ENCODE data around the gene PLTP.
"Not testable (repeated sequence)": the region's sequence is repeated elsewhere in the genome, so short reads cannot be mapped to it uniquely, and the experiment has no call there.

The PLTP gene

GRCh38 chr20:45901332-45901731, 10.6 kb downstream of the PLTP start:
- FAIRE-seq; DNase-seq (ENCODE audit: insufficient read length, low spot score): not testable (repeated sequence)

- FAIRE-seq = no peak
- DNase-seq (ENCODE audit: insufficient read length, low spot score) = no peak
Measured at GRCh38 chr20:45899046-45899835, 12.7 kb downstream of the PLTP start.

DNA sequence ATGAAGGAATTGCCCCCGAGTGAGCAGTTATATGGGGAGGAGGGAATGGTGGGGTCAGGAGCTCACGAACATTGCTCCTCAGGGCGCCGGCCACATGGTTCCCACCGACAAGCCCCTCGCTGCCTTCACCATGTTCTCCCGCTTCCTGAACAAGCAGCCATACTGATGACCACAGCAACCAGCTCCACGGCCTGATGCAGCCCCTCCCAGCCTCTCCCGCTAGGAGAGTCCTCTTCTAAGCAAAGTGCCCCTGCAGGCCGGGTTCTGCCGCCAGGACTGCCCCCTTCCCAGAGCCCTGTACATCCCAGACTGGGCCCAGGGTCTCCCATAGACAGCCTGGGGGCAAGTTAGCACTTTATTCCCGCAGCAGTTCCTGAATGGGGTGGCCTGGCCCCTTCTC, 13.7 kb downstream of the PLTP start:
- no peak for DNase-seq (ENCODE audit: insufficient read length, low spot score)
- FAIRE-seq = no peak

- no peak for FAIRE-seq
- DNase-seq (ENCODE audit: insufficient read length, low spot score) = no peak
Measured at GRCh38 chr20:45897692-45898091, 14.3 kb downstream of the PLTP start.

GRCh38 chr20:45897289-45897688, 14.7 kb downstream of the PLTP start:
- FAIRE-seq (no peak), DNase-seq (ENCODE audit: insufficient read length, low spot score) (no peak)

DNA sequence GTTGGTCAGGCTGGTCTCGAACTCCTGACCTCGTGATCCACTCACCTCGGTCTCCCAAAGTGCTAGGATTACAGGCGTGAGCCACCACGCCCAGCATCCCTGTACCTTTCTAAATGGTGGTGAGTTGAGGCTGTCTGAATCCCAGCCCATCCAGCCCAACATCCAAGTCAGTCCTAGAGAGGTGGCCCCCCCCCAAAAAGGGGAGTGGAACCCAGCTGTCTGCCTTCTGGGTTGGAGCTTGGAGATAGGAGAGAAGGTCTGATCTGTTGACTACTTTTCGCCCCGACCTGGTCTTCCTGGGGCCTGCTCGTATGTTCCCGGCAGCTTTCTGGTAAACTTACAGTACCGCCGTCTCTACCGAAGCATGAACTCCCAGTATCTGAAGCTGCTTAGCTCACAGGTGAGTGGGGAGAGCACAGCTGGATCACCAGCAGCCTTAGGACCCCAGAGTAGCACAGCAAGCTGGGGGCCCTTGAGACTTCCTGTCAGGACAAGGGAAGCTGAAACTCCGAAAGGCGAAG, 15.3 kb downstream of the PLTP start:
- no peak for FAIRE-seq
- DNase-seq (ENCODE audit: insufficient read length, low spot score) = no peak

- FAIRE-seq (no peak), DNase-seq (ENCODE audit: insufficient read length, low spot score) (no peak)
Measured at GRCh38 chr20:45894797-45895196, 17.2 kb downstream of the PLTP start.

DNA sequence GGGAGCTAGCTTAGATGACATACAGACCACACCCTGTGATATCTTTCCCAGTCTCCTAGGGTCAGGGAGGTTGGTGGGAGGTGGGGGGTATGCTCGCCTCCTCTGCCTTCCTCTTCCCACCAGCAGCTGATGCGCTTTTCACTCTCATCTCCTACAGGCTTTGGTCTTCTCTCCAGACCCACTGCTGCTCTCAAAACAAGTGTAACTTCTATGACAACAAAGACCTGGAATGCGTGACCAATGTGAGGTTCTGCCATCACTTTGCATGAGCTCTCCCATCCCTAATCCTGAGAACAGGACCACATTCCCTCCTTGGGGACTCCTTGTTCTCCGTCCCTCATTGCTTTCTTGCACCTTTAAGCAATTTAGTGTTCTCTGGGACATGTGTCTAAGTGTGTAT, 18.1 kb downstream of the PLTP start:
- FAIRE-seq (no peak), DNase-seq (ENCODE audit: insufficient read length, low spot score) (no peak)

- no peak for FAIRE-seq
- DNase-seq (ENCODE audit: insufficient read length, low spot score) = no peak
Measured at GRCh38 chr20:45892828-45893500, 19.0 kb downstream of the PLTP start.

GRCh38 chr20:45892049-45892825, 19.7 kb downstream of the PLTP start:
- DNase-seq (ENCODE audit: insufficient read length, low spot score) (no peak), FAIRE-seq (no peak)

DNA sequence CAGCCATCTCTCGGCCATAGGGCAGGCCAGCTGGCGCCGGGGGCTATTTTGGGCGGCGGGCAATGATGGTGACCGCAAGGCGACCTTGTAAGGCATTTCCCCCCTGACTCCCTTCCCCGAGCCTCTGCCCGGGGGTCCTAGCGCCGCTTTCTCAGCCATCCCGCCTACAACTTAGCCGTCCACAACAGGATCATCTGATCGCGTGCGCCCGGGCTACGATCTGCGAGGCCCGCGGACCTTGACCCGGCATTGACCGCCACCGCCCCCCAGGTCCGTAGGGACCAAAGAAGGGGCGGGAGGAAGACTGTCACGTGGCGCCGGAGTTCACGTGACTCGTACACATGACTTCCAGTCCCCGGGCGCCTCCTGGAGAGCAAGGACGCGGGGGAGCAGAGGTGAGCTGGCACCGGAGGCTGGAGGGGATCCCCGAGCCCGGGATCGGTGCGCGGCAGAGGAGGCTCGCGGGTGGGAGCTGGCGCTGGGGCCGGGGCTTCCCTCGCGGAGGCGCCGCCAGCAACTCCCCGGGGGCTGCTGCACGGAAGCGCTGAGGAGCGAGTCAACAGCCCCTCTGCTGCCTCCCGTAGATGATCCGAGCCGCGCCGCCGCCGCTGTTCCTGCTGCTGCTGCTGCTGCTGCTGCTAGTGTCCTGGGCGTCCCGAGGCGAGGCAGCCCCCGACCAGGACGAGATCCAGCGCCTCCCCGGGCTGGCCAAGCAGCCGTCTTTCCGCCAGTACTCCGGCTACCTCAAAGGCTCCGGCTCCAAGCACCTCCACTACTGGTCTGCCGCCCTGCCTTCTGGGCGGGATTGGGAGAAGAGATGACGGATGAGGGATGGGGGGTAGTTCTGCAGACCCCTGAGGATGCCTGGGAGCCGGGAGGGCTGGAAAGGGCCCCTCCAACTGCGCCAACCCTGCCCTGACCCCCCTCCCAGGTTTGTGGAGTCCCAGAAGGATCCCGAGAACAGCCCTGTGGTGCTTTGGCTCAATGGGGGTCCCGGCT, 20.7 kb downstream of the PLTP start, which contains the start of the genes CTSA and NEURL2:
Gene CTSA, plus strand, starts transcription at position 351 of the 999 bp plus-strand sequence. Its CDS starts 234 bp downstream, at position 585.
Gene NEURL2, minus strand, starts transcription at position 224 of the 999 bp plus-strand sequence. Its CDS starts 217 bp downstream, at position 7.
- DNase-seq (ENCODE audit: insufficient read length, low spot score) (peak; percentile 96), FAIRE-seq (peak; percentile 66)

GRCh38 chr20:45890077-45890984, 21.6 kb downstream of the PLTP start:
- FAIRE-seq = peak; percentile 33
- DNase-seq (ENCODE audit: insufficient read length, low spot score) = no peak

DNA sequence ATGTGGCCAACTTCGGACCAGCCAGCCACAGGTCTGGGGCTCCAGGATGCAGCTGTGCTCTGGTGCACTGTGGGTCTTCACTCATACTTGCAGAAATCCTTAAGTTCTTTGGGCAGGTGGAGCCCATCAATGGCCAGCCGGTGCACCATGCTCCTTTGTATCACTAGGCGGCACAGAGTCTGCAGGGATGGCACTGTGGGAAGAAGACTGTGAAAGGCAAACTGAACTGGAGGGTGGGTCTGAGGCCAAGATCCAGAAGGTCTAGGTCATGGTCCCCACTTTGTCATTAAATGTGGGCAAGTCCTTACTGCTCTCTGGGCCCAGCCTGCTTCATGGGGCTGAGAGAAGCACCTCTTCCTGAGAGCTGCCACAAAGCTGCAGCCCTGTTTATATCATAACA, 23.3 kb downstream of the PLTP start:
- no peak for DNase-seq (ENCODE audit: insufficient read length, low spot score)
- no peak for FAIRE-seq

GRCh38 chr20:45887346-45887715, 24.6 kb downstream of the PLTP start, which contains the start of gene SPATA25:
Gene SPATA25, minus strand, starts transcription at chr20:45887622. Its CDS starts 32 bp downstream, at chr20:45887590.
- FAIRE-seq = no peak
- no peak for DNase-seq (ENCODE audit: insufficient read length, low spot score)

GRCh38 chr20:45886590-45887345, 25.2 kb downstream of the PLTP start:
- DNase-seq (ENCODE audit: insufficient read length, low spot score) (no peak), FAIRE-seq (no peak)

- no peak for FAIRE-seq
Measured at GRCh38 chr20:45883100-45883469, 28.9 kb downstream of the PLTP start.

GRCh38 chr20:45882469-45883099, 29.4 kb downstream of the PLTP start:
- no peak for FAIRE-seq
- no peak for DNase-seq (ENCODE audit: insufficient read length, low spot score)

More at GRCh38 chr20:45883100-45883469, 28.9 kb downstream of the PLTP start:
- no peak for DNase-seq (ENCODE audit: insufficient read length, low spot score)
